Peyer's patch (tissue), 4 donors: Measurements from ENCODE around the gene ITGB8.

Experiments used
- CTCF ChIP-seq, 6 experiments: fragments of 450-650 bp in 4 of 6; fragments of 200-600 bp in 2 of 6; sonication (generic) in 1 of 6; IDR thresholded peaks; one replicate each; pipeline ENCODE4 v1.5.1; 2017 to 2019; ENCODE audit warnings: antibody characterized with exemption in 6 of 6, mild to moderate bottlenecking in 3 of 6, moderate library complexity in 1 of 6
- POLR2A ChIP-seq, 2 donors: fragments of 450-650 bp; IDR thresholded peaks; one replicate each; pipeline ENCODE4 v1.5.1; 2017; ENCODE audit warnings: antibody characterized with exemption in 2 of 2, mild to moderate bottlenecking in 2 of 2, moderate library complexity in 2 of 2

GRCh38 chr7:20312562-20312961 lies 18.1 kb upstream of the ITGB8 start:
- TF ChIP-seq CTCF (IDR thresholded peaks at IDR 0.05) (no peak), POLR2A (IDR thresholded peaks at IDR 0.05) (no peak)
